Stimulated activated naive CD4-positive, alpha-beta T cell treated with Interleukin-2 at 50 U/mL for 16 hours (primary cell): ENCODE data around the gene ATXN10.
"Not testable (repeated sequence)": the region's sequence is repeated elsewhere in the genome, so short reads cannot be mapped to it uniquely, and the experiment has no call there.

Experiments
- DNase-seq: peaks from one replicate; lab custom pipeline; 2025; lab: John Stamatoyannopoulos, UW

Gene ATXN10

GRCh38 chr22:45709060-45709739, 37.6 kb downstream of the ATXN10 start:
- no peak for DNase-seq

- DNase-seq: no peak
These were observed 38.2 kb downstream of the ATXN10 start for GRCh38 chr22:45709866-45710265.

DNA sequence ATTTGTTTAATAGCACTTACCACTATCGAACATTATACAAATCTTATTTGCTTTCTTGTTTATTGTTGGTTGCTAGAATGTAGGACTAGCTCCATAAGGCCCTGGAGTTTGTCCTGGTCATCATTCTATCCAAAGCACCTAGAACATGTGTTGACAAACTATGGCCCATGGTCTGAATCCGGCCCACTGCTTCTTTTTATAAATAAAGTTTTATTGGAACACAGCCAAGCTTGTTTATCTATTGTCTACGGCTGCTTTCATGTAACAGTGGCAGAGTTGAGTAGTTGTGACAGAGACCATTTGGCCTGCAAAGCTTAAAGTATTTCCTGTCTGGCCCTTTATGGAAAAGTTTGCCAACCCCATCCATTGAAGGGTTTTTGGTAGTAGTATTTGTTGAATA, 38.8 kb downstream of the ATXN10 start:
- DNase-seq: no peak

DNA sequence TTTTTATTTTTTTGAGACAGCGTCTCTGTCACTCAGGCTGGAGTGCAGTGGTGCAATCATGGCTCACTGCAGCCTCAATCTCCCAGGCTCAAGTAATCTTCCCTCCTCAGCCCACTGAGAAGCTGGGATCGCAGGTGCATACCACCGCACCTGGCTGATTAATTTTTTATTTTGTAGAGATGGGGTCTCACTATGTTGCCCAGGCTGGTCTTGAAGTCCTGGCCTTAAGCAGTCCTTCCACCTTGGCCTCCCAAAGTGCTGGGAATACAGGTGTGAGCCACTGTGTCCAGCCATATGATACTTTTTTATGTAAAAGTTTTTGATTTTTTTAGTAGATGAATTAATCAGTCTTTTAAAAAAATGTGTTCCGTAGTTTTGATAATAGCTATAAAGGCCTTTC, 42.8 kb downstream of the ATXN10 start:
- DNase-seq: not testable (repeated sequence)

- no peak for DNase-seq
These were observed 46.2 kb downstream of the ATXN10 start for GRCh38 chr22:45717789-45718188.

- DNase-seq: no peak
These were observed 46.8 kb downstream of the ATXN10 start for GRCh38 chr22:45718391-45718790.

DNA sequence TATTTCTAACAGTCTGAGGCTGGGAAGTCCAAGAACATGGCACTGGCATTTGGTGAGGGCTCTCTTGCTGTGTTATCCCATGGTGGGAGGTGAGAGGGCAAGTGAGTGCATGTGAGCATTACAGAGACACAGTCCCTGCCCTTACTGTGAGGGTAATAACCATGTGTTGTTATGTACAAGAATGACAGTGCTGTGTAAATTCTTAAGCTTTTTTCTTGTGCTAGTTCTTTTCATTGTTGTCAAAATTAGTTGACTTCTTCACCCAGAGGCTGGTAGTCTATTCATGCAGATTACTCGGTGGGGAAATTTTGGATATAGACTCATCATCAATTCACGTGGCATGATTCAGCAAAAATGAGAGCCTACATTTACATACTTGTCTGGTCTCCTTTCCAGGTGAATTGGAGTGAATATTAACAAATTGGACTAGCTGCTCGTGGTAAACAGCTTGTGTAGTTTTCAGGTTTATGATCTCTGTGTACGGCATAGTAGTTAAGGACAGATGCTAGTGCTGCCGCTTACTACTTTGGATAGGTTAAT, 49.3 kb downstream of the ATXN10 start:
- no peak for DNase-seq

GRCh38 chr22:45722006-45722405, 50.4 kb downstream of the ATXN10 start:
- DNase-seq: no peak

GRCh38 chr22:45726081-45726480, 54.4 kb downstream of the ATXN10 start:
- DNase-seq: no peak

DNA sequence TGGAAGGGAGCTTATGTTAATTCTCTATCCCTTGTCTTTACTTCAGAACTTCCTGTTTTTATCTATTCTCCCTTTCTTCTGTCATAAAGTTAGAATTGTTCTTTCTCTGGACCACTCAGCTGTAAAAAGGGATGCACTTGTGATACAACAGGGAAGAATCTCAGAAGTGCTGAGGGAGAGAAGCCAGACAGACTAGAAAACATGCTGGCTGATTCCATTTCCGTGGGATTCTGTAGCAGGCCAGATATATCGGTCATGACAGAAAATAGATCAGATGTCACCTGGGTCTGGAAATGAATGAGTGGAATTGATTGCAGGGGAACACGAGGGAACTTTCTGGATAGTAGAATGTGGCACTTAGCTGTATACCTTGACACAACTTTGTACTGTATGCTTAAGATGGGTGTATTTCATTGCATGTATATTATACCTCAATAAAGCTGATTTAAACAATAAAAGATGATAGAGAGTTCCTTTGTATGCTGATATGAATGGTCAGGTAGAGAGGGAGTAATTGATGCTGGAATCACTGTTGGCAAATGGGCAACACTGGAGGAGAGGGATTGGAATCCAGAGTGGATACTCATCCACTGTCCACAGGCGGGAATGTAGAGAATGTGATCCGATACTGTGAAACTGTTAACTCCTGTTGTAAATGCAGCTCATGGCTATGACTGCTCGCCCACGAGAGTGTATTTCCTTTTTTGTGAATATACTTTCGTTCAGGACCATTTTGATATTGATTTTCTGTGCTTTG, 59.6 kb downstream of the ATXN10 start:
- DNase-seq: no peak

- DNase-seq: no peak
These were observed 60.3 kb downstream of the ATXN10 start for GRCh38 chr22:45731798-45732495.

DNA sequence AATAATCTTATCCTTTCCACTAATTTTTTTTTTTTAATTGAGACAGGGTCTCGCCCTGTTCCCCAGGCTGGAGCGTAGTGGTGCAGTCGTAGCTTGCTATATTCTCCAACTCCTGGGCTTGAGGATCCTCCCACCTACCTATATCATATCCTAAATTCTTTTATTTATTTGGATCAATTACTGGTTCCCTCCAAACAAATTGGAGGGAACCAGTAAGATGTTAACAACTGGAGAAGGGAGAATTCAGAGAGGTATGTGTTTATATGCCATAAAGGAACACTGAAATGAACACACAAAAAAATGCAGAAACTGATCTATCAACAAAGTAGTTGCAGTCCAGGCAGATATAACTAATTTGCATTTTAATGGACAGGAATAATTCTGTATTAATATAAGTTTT, 63.6 kb downstream of the ATXN10 start:
- no peak for DNase-seq

GRCh38 chr22:45738206-45738605, 66.6 kb downstream of the ATXN10 start:
- DNase-seq: no peak

DNA sequence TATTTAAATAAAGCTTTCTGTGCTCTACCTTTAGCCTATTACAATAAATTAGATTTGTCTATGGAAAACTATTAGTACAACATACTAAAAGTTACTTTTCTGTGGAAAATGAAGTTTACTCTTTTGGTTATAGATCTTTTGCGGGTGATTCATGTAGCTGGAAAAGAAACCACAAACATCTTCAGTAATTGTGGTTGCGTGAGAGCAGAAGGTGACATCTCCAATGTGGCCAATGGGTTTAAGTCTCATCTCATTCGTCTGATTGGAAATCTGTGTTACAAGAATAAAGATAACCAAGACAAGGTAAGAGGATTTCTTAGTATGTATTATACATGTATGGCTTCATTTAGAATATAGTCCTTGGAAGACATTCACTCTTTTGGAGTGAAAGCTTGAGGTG, 68.6 kb downstream of the ATXN10 start:
- DNase-seq: no peak

- DNase-seq: no peak
These were observed 71.3 kb downstream of the ATXN10 start for GRCh38 chr22:45742866-45743450.

GRCh38 chr22:45743687-45744086, 72.1 kb downstream of the ATXN10 start:
- no peak for DNase-seq

- no peak for DNase-seq
These were observed 72.8 kb downstream of the ATXN10 start for GRCh38 chr22:45744442-45744841.

DNA sequence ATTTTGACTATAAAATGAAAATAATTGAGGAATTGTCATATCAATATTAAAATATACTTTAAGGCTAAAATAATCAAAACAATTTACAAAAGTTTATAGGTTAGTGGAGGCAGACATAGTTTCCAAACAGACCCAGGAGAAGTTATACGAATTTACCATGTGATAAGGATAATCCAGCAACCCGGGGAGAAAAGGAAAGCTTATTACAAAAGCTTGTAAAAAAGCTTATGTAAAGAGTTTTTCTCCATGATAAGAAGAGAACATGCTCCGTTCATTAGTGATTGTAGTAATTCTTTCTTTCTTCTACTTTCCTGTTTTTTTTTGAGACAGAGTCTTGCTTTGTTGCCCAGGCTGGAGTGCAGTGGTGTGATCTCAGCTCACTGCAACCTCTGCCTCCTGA, 79.0 kb downstream of the ATXN10 start:
- DNase-seq: no peak

GRCh38 chr22:45752036-45752435, 80.4 kb downstream of the ATXN10 start:
- no peak for DNase-seq

DNA sequence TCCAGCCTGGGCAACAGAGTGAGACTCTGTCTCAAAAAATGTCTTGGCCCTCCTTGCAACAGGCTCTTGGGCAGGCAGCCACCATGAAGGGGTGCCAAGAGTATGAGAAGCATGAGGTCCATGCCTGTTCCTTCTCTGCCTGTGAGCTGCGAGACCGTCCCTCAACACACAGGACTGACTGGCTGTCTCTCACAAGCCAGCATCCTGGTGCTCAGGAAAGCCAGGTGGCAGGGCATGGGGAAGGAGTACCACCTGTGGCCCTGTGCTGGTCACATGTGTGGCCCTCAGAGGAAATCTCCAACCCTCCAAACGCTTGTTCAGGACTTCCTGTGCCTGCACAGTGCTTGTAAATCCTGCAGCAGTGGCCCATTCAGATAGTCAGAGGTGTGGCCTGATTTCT, 83.2 kb downstream of the ATXN10 start:
- no peak for DNase-seq

GRCh38 chr22:45756558-45756957, 84.9 kb downstream of the ATXN10 start:
- no peak for DNase-seq

GRCh38 chr22:45757068-45757467, 85.4 kb downstream of the ATXN10 start:
- DNase-seq: no peak
